Smooth muscle cell (in vitro differentiated cells): Measurements from ENCODE around the gene ZBTB40. TPM values are rescaled to one million over a fixed set of nuclear protein-coding genes. Genes with fewer than 3 reads are reported as not detected.

Experiments used
- DNase-seq: peaks from one replicate; lab custom pipeline; 2025; ENCODE audit not compliant: unreplicated experiment; lab: John Stamatoyannopoulos, UW
- H2AFZ ChIP-seq: fragments of 200-600 bp; sonication (generic); 2 replicates; pipeline ENCODE4 v1.6.0; 2016; ENCODE audit warnings: antibody characterized with exemption, low read depth, mild to moderate bottlenecking
- H3F3A ChIP-seq: fragments of 200-600 bp; sonication (generic); 2 replicates; pipeline ENCODE4 v1.6.0; 2017; ENCODE audit warnings: antibody characterized with exemption, low read depth
- H3K27ac ChIP-seq: fragments of 200-600 bp; sonication (generic); 2 replicates; pipeline ENCODE4 v1.5.1; 2016; ENCODE audit warnings: low read depth, mild to moderate bottlenecking
- H3K27me3 ChIP-seq: fragments of 200-600 bp; sonication (generic); 2 replicates; pipeline ENCODE4 v1.6.1; 2016; ENCODE audit warnings: low read depth, mild to moderate bottlenecking
- H3K36me3 ChIP-seq: fragments of 200-600 bp; sonication (generic); 2 replicates; pipeline ENCODE4 v1.5.1; 2016; ENCODE audit warnings: low read depth
- H3K4me1 ChIP-seq: fragments of 200-600 bp; sonication (generic); 2 replicates; pipeline ENCODE4 v1.5.1; 2016; ENCODE audit warnings: low read depth
- H3K4me2 ChIP-seq: fragments of 200-600 bp; sonication (generic); 2 replicates; pipeline ENCODE4 v1.6.0; 2016; ENCODE audit warnings: mild to moderate bottlenecking
- H3K4me3 ChIP-seq: fragments of 200-600 bp; sonication (generic); 2 replicates; pipeline ENCODE4 v1.5.1; 2016; ENCODE audit warnings: mild to moderate bottlenecking
- H3K79me2 ChIP-seq: fragments of 200-600 bp; sonication (generic); 2 replicates; pipeline ENCODE4 v1.6.0; 2016; ENCODE audit warnings: low read depth, mild to moderate bottlenecking
- H3K9ac ChIP-seq: fragments of 200-600 bp; sonication (generic); 2 replicates; pipeline ENCODE4 v1.6.0; 2016; ENCODE audit warnings: low read depth
- H3K9me3 ChIP-seq: fragments of 200-600 bp; sonication (generic); replicated peaks from 2 replicates; pipeline ENCODE4 v1.5.1; 2016; ENCODE audit warnings: low read depth
- H4K20me1 ChIP-seq: fragments of 200-600 bp; sonication (generic); 2 replicates; pipeline ENCODE4 v1.6.0; 2016; ENCODE audit warnings: low read depth
- WGBS: methylation state at CpG from one replicate; pipeline ENCODE4 v1.1.7; 2016; ENCODE audit warnings: low lambda C conversion rate; 5-methylcytosine and 5-hydroxymethylcytosine counted together
- polyA plus RNA-seq: library from polyadenylated mRNA; unstranded; fragments of >200 nt; fragmentation: Nextera tagmentation; extraction: Ambion mirVana; gene quantifications from 2 replicates; pipeline ENCODE4 v1.2.1, GENCODE V29; 2016
- total RNA-seq: library from RNA; depleted of rRNA; stranded (reverse); fragments of >200 nt; gene quantifications from 2 replicates; pipeline ENCODE4 v1.2.3, GENCODE V29; 2014
- TF ChIP-seq, protein P1 (sequence below): fragments of 200-600 bp; sonication (generic); IDR thresholded peaks from 2 replicates; pipeline ENCODE4 v1.5.1; 2017; ENCODE audit warnings: borderline replicate concordance, mild to moderate bottlenecking, antibody characterized with exemption; ENCODE audit not compliant: insufficient read depth, poor library complexity, severe bottlenecking

Gene ZBTB40
- total and polyA plus RNA-seq, 2 experiments from 2014 or later, result 4.1 to 14.6 TPM

DNA sequence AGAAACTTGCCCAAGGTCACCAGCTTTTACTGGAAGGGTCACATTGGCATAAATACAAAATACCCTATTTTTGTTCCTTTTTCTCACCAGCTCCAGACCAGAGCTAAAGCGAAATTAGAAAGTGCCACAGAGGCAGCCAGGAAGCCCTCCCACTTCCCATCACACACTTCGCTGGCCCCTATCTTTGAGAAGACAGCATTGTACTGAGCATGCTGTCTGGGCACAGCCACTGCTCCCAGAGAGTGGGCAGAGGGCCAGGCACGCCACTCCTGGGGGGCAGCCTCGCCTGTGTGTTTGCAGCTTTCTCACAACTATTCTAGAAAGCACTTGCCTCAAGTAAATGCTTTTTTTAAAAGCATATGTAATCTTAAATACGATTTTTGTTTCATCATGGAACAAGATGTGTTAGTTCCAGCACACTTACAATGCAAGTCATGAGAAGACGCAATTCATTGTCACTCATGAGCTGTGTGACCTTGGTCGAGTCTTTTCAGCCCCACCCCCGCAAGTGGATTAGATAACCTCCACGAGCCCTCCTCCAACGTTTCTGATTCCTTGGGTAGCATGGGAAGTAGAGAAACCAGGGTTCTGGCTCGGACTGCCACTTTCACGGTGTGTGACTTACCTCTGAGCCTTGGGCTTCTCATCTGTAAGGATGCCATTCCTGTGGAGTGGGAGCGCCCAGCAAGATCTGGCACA, 85.9 kb downstream of the ZBTB40 start:
- no peak overlapping the region for H2AFZ ChIP-seq
- no peaks in the 10 kb centered on the region for H3K36me3 ChIP-seq
- no peaks in the 10 kb centered on the region for H3F3A ChIP-seq
- H3K4me1 ChIP-seq, result no peaks in the 10 kb centered on the region
- no peak overlapping the region for H3K9ac ChIP-seq
- no peaks in the 10 kb centered on the region for H3K9me3 ChIP-seq
- no peak overlapping the region for H3K4me2 ChIP-seq
- WGBS, result 92% methylated on average over 13 of the region's 13 CpGs
- H3K27ac ChIP-seq, result no peak overlapping the region
- no peaks in the 10 kb centered on the region for H3K27me3 ChIP-seq
- H3K4me3 ChIP-seq, result no peak overlapping the region
- no peak for DNase-seq
- H4K20me1 ChIP-seq, result no peaks in the 10 kb centered on the region
- TF ChIP-seq, protein P1, sequence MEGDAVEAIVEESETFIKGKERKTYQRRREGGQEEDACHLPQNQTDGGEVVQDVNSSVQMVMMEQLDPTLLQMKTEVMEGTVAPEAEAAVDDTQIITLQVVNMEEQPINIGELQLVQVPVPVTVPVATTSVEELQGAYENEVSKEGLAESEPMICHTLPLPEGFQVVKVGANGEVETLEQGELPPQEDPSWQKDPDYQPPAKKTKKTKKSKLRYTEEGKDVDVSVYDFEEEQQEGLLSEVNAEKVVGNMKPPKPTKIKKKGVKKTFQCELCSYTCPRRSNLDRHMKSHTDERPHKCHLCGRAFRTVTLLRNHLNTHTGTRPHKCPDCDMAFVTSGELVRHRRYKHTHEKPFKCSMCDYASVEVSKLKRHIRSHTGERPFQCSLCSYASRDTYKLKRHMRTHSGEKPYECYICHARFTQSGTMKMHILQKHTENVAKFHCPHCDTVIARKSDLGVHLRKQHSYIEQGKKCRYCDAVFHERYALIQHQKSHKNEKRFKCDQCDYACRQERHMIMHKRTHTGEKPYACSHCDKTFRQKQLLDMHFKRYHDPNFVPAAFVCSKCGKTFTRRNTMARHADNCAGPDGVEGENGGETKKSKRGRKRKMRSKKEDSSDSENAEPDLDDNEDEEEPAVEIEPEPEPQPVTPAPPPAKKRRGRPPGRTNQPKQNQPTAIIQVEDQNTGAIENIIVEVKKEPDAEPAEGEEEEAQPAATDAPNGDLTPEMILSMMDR, result no peak
- H3K79me2 ChIP-seq, result no peaks in the 10 kb centered on the region

DNA sequence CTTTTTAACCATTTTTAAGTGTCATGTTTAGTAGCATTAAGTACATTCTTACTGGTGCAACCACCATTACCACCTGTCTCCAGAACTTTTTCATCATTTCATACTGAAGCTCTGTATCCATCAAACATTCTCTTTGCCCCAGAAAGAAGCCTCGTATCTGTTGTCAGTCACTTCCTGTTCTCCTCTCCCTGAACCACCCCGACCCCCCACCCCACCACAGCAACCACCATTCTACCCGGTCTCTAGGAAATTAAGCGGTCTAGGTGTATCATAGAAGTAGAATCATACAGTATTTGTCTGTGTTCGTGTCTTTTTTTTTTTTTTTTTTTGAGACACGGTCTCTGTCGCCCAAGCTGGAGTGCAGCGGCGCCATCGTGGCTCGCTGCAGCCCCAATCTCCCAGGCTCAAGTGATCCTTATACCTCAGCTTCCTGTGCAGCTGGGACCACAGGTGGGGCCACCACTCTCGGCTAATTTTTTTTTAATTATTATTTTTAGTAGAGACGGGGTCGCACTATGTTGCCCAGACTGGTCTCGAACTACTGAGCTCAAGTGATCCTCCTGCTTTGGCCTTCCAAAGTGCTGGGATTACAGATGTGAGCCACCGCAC, 88.0 kb downstream of the ZBTB40 start:
- Histone ChIP-seq H3K4me2 (no peak overlapping the region), H3K9ac (no peak overlapping the region), H3K4me3 (no peak overlapping the region), H3K27me3 (no peaks in the 10 kb centered on the region), H3K36me3 (no peaks in the 10 kb centered on the region), H3K27ac (no peak overlapping the region), H4K20me1 (no peaks in the 10 kb centered on the region), H3F3A (no peaks in the 10 kb centered on the region), H3K4me1 (no peaks in the 10 kb centered on the region), H2AFZ (no peak overlapping the region), H3K79me2 (no peaks in the 10 kb centered on the region), H3K9me3 (no peaks in the 10 kb centered on the region)
- DNase-seq, result no peak
- TF ChIP-seq, protein P1, result no peak
- WGBS, result 95% methylated on average over 16 of the region's 16 CpGs

DNA sequence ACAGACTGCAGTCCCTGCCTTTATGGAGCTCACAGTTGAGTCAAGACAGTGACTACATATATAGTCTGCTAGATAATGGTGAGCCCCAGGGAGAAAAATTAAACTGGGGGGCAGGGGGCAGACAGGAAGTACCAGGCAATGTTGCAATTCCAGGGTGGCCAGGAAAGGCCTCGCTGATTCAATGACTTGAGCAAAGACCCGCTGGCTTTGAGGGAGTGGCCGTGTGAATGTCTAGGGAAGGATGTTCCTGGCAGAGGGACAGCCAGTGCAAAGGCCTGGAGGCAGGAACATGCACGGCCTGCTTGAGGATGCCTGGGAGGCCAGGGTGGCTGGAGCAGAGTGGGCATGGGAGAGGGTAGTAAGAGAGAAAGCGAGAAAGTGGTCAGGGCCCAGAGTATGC, 88.7 kb downstream of the ZBTB40 start:
- Histone ChIP-seq H3K27ac (no peak overlapping the region), H3K36me3 (no peaks in the 10 kb centered on the region), H2AFZ (no peak overlapping the region), H3K9ac (no peak overlapping the region), H3K4me1 (no peaks in the 10 kb centered on the region), H4K20me1 (no peaks in the 10 kb centered on the region), H3K27me3 (peaks cover 7% of the 10 kb centered on the region), H3K79me2 (no peaks in the 10 kb centered on the region), H3K4me2 (no peak overlapping the region), H3F3A (no peaks in the 10 kb centered on the region), H3K4me3 (no peak overlapping the region), H3K9me3 (no peaks in the 10 kb centered on the region)
- no peak for DNase-seq
- 92% methylated on average over 5 of the region's 5 CpGs for WGBS
- TF ChIP-seq, protein P1, result no peak
